Lung (tissue), 12 donors: ENCODE measurements around the gene FNDC11. TPM values are rescaled to one million over a fixed set of nuclear protein-coding genes. Genes with fewer than 3 reads are reported as not detected.
"Not testable (repeated sequence)": the region's sequence is repeated elsewhere in the genome, so short reads cannot be mapped to it uniquely, and the experiment has no call there.

Experiments
- ATAC-seq: fragments of 200-7000 bp; cut with Tn5 transposase; one replicate; pipeline ENCODE4 v1.9.1; 2020; ENCODE audit warnings: moderate number of reproducible peaks; ENCODE audit not compliant: insufficient read depth, low FRiP score
- DNase-seq, 3 donors: peaks; one replicate each; pipeline ENCODE4 v3.0.0-alpha.2; 2013 to 2017
- H3K27ac ChIP-seq, 2 donors: one replicate each; pipeline ENCODE4 v1.5.1; 2013; ENCODE audit warnings: mild to moderate bottlenecking in 2 of 2, moderate library complexity in 2 of 2, control low read depth in 1 of 2, inconsistent platforms in 1 of 2, low read depth in 1 of 2, low read length in 1 of 2
- H3K27me3 ChIP-seq, 3 donors: one replicate each; pipeline ENCODE4 v1.5.1; 2013; ENCODE audit warnings: low read length in 2 of 3; ENCODE audit not compliant: control insufficient read depth in 3 of 3, insufficient read depth in 3 of 3
- H3K36me3 ChIP-seq, 4 donors: one replicate each; pipeline ENCODE4 v1.5.1; 2013; ENCODE audit warnings: low read length in 4 of 4, mild to moderate bottlenecking in 1 of 4, moderate library complexity in 1 of 4; ENCODE audit not compliant: control insufficient read depth in 4 of 4, insufficient read depth in 4 of 4
- H3K4me1 ChIP-seq, 5 donors: one replicate each; pipeline ENCODE4 v1.5.1; 2013; ENCODE audit warnings: low read length in 5 of 5, mild to moderate bottlenecking in 2 of 5, moderate library complexity in 1 of 5; ENCODE audit not compliant: control insufficient read depth in 5 of 5, insufficient read depth in 5 of 5
- H3K4me3 ChIP-seq: one replicate; pipeline ENCODE4 v1.5.1; 2013; ENCODE audit warnings: mild to moderate bottlenecking, control low read depth, moderate library complexity
- H3K9ac ChIP-seq, 2 donors: one replicate each; pipeline ENCODE4 v1.5.1; 2013; ENCODE audit warnings: low read length in 2 of 2, control low read depth in 1 of 2; ENCODE audit not compliant: insufficient read depth in 1 of 2
- H3K9me3 ChIP-seq, 4 donors: one replicate each; pipeline ENCODE4 v1.5.1; 2013; ENCODE audit warnings: low read length in 3 of 4, mild to moderate bottlenecking in 1 of 4, moderate library complexity in 1 of 4; ENCODE audit not compliant: control insufficient read depth in 4 of 4, insufficient read depth in 3 of 4
- WGBS, 2 donors: extraction: QIAGEN DNeasy Blood & Tissue Kit; methylation state at CpG; one replicate each; pipeline ENCODE4 v1.1.7; 2013; 5-methylcytosine and 5-hydroxymethylcytosine counted together
- polyA plus RNA-seq, 2 donors: library from polyadenylated mRNA; stranded (reverse); fragments of 200-250 nt; gene quantifications; one replicate each; pipeline ENCODE4 v1.2.1, GENCODE V29; 2013
- total RNA-seq, 2 donors: library from RNA; depleted of rRNA in 1 of 2; stranded (reverse); fragments of >200 nt in 1 of 2; gene quantifications; one replicate each; pipeline ENCODE4 v1.2.1, GENCODE V29; 2014 to 2021
- TF ChIP-seq, protein P1 (sequence below): IDR thresholded peaks from 2 replicates; pipeline ENCODE4 v1.5.1; 2012; ENCODE audit warnings: mild to moderate bottlenecking; ENCODE audit errors: control extremely low read depth, extremely low read depth
- donor health status: control.
- donor health status: control.
- donor health status: Bipolar disorder and iron deficiency.
- donor health status: healthy.
- donor health status: DM: yes; HTN: yes; CAD: no.

The FNDC11 gene
- total and polyA plus RNA-seq, 4 donors: 1.0 to 3.2 (median 2.3) TPM

DNA sequence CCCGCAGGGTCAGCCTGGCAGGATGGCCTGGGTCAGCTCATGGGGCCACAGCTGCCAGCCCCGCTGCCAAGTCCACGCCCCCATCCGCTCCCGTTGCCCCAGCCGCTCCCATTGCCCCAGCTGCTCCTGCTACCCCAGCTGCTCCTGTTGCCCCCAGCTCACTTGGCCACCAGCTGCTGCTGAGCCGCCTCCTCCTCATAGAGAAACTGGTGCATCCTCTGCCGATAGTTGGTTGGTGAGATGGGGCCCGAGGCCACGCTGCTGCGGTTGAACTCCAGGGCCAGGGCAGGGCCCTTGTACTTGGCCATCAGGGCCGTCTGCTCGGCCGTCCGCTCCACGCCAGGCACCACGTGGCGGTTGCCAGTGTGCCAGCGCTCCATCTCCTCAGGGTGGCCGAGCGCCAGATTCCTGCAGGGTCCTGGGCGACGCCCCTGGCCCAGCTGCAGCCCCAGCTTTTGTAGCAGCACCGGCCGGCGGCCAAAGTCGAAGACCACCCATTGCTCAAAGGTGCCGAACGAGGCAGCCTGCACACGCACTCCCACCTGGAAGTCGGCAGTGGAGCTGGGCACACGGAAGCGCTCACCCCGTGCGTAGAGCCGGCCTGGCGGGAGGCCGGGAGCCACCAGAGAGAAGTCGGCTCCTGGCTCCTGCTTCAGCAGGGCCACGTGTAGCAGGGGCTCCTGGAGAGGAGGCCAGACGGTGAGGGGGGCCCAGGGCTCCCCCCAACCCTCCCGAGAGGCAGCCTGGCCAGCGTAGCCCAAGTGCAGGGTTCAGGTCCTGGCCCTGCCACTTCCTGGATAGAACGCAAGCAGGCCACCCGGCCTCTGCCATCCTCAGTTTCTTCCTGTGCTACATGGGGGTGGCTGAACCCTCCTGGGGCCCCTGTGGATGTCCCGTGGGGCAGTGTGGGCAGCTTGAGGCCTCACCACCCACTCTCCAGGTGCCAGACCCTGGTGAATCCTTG, 15.3 kb downstream of the FNDC11 start:
- no peak for ATAC-seq
- H3K4me3 ChIP-seq: no peak overlapping the region

DNA sequence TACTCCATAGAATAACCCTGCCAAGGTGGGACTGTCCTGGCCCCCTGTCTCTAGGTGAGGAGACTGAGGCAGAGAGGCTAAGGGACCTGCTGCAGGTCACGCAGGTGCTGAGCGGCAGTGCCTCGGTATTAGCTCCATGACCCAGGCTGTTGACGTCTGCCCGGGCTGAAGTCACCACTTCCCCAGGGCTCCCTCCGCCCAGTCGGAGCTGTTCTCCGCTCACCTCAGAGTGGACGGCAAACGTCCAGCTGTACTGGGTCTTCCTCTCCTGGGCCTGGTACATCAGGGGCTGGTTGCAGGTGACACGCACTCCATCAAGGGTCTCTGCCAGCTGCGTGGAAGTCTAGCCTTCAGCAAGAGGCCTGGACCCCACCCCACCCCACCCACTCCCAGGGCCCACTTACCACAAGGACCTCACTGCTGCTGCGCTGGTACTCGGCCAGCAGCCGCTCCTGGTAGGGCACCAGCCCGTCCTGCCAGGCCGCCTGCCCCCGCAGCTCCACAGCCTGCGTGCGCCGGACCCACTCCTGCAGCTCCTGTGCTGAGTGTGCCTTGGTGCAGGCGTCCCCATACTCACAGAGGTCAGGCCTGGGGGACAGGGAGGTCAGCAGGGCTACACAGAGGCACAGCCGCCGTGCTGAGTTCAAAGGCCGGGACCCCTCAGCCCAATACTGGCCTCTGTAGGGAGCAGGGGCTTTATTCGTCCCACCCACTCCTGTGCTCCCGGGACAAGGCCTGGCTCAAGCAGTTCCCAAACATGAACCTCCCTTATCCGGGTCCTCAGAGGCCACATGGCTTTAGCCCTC, 16.5 kb downstream of the FNDC11 start:
- peaks cover 0 to 32% (median 0%) of the 10 kb centered on the region in 4 donors for H3K36me3 ChIP-seq
- no peak for ATAC-seq
- H3K27me3 ChIP-seq: no peaks in the 10 kb centered on the region
- peaks cover 0 to 17% (median 0%) of the 10 kb centered on the region in 5 donors for H3K4me1 ChIP-seq
- TF ChIP-seq, protein P1, sequence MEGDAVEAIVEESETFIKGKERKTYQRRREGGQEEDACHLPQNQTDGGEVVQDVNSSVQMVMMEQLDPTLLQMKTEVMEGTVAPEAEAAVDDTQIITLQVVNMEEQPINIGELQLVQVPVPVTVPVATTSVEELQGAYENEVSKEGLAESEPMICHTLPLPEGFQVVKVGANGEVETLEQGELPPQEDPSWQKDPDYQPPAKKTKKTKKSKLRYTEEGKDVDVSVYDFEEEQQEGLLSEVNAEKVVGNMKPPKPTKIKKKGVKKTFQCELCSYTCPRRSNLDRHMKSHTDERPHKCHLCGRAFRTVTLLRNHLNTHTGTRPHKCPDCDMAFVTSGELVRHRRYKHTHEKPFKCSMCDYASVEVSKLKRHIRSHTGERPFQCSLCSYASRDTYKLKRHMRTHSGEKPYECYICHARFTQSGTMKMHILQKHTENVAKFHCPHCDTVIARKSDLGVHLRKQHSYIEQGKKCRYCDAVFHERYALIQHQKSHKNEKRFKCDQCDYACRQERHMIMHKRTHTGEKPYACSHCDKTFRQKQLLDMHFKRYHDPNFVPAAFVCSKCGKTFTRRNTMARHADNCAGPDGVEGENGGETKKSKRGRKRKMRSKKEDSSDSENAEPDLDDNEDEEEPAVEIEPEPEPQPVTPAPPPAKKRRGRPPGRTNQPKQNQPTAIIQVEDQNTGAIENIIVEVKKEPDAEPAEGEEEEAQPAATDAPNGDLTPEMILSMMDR: no peak
- no peak overlapping the region for H3K4me3 ChIP-seq
- peaks cover 0 to 3% (median 0%) of the 10 kb centered on the region in 4 donors for H3K9me3 ChIP-seq
- 91 to 94% methylated on average over 28 of the region's 28 CpGs for WGBS, 2 donors
- H3K27ac ChIP-seq: no peak overlapping the region
- H3K9ac ChIP-seq: no peak overlapping the region
- DNase-seq: no peak

More for the DNA sequence above, 15.3 kb downstream of the FNDC11 start:
- no peak for DNase-seq
- H3K27ac ChIP-seq: no peak overlapping the region
- peaks cover 0 to 5% (median 0%) of the 10 kb centered on the region in 4 donors for H3K9me3 ChIP-seq
- peaks cover 0 to 43% (median 0%) of the 10 kb centered on the region in 4 donors for H3K36me3 ChIP-seq
- WGBS, 2 donors: 90% methylated on average over 46 of the region's 46 CpGs
- TF ChIP-seq, protein P1: no peak
- H3K4me1 ChIP-seq: peaks cover 0 to 12% (median 0%) of the 10 kb centered on the region in 5 donors
- H3K9ac ChIP-seq: no peak overlapping the region
- H3K27me3 ChIP-seq: no peaks in the 10 kb centered on the region

DNA sequence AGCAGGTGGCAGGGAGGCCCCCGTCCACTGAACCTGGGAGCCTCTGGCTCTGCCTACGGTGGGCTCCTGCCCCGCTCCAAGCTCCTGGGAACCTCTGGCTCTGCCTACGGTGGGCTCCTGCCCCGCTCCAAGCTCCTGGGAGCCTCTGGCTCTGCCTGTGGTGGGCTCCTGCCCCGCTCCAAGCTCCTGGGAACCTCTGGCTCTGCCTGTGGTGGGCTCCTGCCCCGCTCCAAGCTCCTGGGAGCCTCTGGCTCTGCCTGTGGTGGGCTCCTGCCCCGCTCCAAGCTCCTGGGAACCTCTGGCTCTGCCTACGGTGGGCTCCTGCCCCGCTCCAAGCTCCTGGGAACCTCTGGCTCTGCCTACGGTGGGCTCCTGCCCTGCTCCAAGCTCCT, 17.1 kb downstream of the FNDC11 start:
- WGBS, 2 donors: 59 to 90% methylated on average over 3 to 7 of the region's 11 CpGs
- H3K4me3 ChIP-seq, H3K9me3 ChIP-seq, H3K27me3 ChIP-seq, H3K27ac ChIP-seq, DNase-seq, ATAC-seq, H3K9ac ChIP-seq: not testable (repeated sequence)
- peaks cover 0 to 17% (median 0%) of the 10 kb centered on the region in 5 donors for H3K4me1 ChIP-seq
- peaks cover 0 to 26% (median 0%) of the 10 kb centered on the region in 4 donors for H3K36me3 ChIP-seq
